ENCODE measurements around the gene WDR45B. TPM values are rescaled to one million over a fixed set of nuclear protein-coding genes. Genes with fewer than 3 reads are reported as not detected.

The WDR45B gene
- total RNA-seq, 4 donors from 2014 or later, result 79.3 to 95.9 (median 84.2) TPM

DNA sequence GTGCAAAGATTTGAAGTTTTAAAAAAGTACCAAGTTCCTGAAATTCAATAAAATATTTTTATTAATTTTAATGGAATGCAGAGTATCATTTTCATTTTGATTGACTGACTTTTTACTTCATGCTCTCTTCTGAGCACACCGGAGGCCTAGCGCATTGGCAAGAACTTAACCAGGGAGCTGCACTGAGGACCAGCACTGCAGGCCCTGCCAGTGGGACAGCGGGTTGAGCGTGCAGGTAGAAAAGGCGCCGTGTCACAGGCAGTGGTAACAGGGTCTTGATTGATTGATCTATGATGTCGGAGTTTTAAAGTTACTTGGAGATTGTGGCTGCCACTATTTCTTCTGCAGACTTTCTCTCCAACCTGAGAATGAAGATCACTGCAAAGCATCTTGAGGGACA, 43.7 kb downstream of the WDR45B start:
- DNase-seq, result peak in 1 of 2 donors; percentile 27
- peaks cover 17 to 22% of the 10 kb centered on the region in 2 donors for H3K36me3 ChIP-seq

DNA sequence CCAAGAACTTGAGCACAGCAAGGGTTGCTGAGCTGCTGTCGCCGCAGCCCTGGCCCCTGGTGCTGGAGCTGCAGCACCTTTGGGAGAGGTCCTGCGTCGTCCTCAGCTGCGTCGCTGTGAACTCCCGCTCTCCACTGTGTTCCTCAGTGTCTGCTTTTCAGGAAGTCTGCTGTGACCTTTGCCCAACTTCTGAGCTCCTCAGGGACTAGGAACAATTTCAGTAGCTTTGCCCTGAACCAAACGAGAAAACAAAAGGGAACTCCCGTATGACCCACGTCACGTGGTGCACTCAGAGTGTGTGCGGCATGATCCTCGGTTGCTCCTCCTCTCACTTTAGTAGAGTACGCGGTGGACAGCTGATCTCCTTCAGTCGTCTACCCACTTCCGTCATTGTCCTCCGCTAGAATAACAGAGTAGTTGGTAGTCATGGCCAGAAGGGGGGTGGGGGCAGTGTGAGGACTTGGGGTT, 44.2 kb downstream of the WDR45B start:
- WGBS, 2 donors, result 39 to 52% methylated on average over 18 of the region's 18 CpGs
- TF ChIP-seq, protein P1, sequence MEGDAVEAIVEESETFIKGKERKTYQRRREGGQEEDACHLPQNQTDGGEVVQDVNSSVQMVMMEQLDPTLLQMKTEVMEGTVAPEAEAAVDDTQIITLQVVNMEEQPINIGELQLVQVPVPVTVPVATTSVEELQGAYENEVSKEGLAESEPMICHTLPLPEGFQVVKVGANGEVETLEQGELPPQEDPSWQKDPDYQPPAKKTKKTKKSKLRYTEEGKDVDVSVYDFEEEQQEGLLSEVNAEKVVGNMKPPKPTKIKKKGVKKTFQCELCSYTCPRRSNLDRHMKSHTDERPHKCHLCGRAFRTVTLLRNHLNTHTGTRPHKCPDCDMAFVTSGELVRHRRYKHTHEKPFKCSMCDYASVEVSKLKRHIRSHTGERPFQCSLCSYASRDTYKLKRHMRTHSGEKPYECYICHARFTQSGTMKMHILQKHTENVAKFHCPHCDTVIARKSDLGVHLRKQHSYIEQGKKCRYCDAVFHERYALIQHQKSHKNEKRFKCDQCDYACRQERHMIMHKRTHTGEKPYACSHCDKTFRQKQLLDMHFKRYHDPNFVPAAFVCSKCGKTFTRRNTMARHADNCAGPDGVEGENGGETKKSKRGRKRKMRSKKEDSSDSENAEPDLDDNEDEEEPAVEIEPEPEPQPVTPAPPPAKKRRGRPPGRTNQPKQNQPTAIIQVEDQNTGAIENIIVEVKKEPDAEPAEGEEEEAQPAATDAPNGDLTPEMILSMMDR (IDR thresholded peaks at IDR 0.05), result no peak
- no peak for TF ChIP-seq POLR2A (IDR thresholded peaks at IDR 0.05)
- Histone ChIP-seq H3K4me3 (replicated peaks in 1 of 3) (no peak overlapping the region), H3K4me1 (peaks cover 13 to 30% of the 10 kb centered on the region in 2 donors), H3K9me3 (no peaks in the 10 kb centered on the region), H3K27me3 (no peaks in the 10 kb centered on the region), H3K36me3 (peaks cover 17 to 22% of the 10 kb centered on the region in 2 donors), H3K27ac (peak overlapping the region; percentile 42 to 78 (median 60))
- intact Hi-C loops (cut with DNase I), result no loop called here
- DNase-seq, result peak; percentile 80 to 87

More for the DNA sequence above, 43.7 kb downstream of the WDR45B start:
- TF ChIP-seq POLR2A (IDR thresholded peaks at IDR 0.05), result no peak
- TF ChIP-seq, protein P1 (IDR thresholded peaks at IDR 0.05), result no peak
- Histone ChIP-seq H3K4me1 (peaks cover 13 to 30% of the 10 kb centered on the region in 2 donors), H3K27me3 (no peaks in the 10 kb centered on the region), H3K4me3 (replicated peaks in 1 of 3) (no peak overlapping the region), H3K27ac (peak overlapping the region; percentile 42 to 78 (median 60)), H3K9me3 (no peaks in the 10 kb centered on the region)
- 94 to 96% methylated on average over 7 of the region's 7 CpGs for WGBS, 2 donors
- intact Hi-C loops (cut with DNase I), result no loop called here

DNA sequence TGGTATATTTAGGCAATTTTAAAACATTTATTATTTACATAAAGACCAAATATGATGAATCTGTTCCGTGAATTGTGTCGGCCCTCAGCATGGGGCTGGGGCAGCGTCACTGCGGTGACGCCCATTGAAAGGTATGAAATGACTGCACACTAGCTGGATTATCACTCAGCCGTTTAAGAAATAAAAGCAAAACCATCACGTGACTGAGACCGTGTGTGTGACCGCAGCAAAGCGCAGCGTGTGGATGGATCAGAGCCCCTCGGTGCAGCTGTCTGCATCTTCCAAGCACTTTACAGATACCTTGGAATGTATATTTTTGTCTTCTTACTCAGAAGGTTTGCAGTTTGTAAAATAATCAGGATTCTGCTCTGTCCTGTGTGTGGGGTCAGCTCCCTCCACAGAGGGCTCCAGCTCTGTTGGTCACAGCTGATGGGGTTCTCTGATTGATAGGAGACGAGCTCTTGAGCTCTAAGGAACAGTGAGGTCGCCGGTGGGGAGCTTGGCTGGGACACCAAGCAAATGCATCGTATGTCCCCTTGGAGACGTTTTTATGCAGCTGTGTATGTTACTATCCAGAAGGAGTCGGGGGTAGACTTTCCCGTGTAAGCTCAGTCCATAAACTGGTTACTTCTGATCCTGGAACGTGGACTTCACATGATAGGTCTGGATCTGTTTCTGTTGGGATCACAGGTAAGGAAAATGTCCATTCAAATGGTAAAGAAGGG, 45.1 kb downstream of the WDR45B start:
- 88% methylated on average over 20 of the region's 20 CpGs for WGBS, 2 donors
- Histone ChIP-seq H3K4me3 (replicated peaks in 1 of 3) (no peak overlapping the region), H3K9me3 (no peaks in the 10 kb centered on the region), H3K4me1 (peaks cover 13 to 30% of the 10 kb centered on the region in 2 donors), H3K27me3 (no peaks in the 10 kb centered on the region), H3K27ac (peak overlapping the region in 2 of 3 donors; percentile 55 to 78), H3K36me3 (peaks cover 17 to 22% of the 10 kb centered on the region in 2 donors)
- no peak for DNase-seq
- intact Hi-C loops (cut with DNase I), result no loop called here
- no peak for TF ChIP-seq POLR2A (IDR thresholded peaks at IDR 0.05)
- TF ChIP-seq, protein P1 (IDR thresholded peaks at IDR 0.05), result no peak

DNA sequence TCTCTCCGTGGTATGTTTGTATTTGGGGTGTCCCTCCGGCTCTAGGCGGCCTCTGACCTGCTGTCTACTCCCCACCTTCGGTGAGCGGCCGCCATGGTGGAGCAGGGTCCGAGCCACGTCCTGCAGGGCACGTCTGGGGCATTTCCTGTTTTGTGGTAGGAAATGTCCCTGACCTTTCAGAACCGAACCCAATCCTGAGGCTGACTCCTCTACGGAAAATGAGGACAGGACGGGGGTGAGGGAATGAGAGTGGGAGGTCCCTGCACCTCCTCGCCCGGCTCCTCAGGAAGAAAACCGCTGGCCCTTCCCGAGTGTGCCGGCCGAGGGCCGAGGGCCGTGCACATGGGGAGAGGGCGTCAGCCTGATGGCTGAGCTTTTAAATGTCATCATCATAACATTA, 45.8 kb downstream of the WDR45B start:
- TF ChIP-seq, protein P1 (IDR thresholded peaks at IDR 0.05), result no peak
- TF ChIP-seq POLR2A (IDR thresholded peaks at IDR 0.05), result no peak
- H3K4me1 ChIP-seq, result peaks cover 13 to 30% of the 10 kb centered on the region in 2 donors
- peak overlapping the region in 2 of 3 donors; percentile 21 to 46 for H3K27ac ChIP-seq
- H3K36me3 ChIP-seq, result peaks cover 17 to 22% of the 10 kb centered on the region in 2 donors
- H3K27me3 ChIP-seq, result no peaks in the 10 kb centered on the region
- no peaks in the 10 kb centered on the region for H3K9me3 ChIP-seq
- WGBS, 2 donors, result 75 to 88% methylated on average over 21 of the region's 21 CpGs
- intact Hi-C loops (cut with DNase I), result no loop called here
- no peak for DNase-seq
- no peak overlapping the region for H3K4me3 ChIP-seq (replicated peaks in 1 of 3)

DNA sequence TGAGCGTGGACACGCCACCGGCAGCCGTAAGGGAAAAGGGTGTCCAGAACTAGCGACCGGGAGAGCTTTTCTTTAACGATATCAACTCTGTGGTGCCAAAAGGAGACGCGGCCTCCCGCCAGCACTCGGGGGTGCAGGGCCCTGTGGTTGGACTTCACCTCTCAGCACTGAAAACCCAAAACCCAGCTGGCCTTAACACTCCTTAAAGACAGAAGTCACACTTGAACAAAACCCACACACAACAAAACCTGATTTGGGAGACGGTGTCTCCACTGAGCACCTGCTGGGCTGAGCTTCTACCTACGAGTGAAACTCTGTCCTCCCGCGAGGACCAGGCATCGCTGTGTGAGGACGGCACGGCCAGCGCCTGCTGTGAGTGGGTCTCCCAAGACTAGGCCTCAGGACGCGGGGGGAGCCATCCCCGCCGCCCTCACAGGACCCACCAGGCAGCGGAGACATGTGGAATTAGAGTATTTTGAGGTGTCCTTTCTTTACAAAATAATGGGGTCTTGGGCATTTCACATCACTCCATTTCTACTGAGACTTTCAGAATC, 46.7 kb downstream of the WDR45B start:
- no peak for DNase-seq
- peaks cover 13 to 30% of the 10 kb centered on the region in 2 donors for H3K4me1 ChIP-seq
- H3K27me3 ChIP-seq, result no peaks in the 10 kb centered on the region
- no peak overlapping the region for H3K4me3 ChIP-seq (replicated peaks in 1 of 3)
- H3K27ac ChIP-seq, result no peak overlapping the region
- 96% methylated on average over 16 to 24 of the region's 24 CpGs for WGBS, 2 donors
- intact Hi-C loops (cut with DNase I), result no loop called here
- H3K9me3 ChIP-seq, result no peaks in the 10 kb centered on the region
- H3K36me3 ChIP-seq, result peaks cover 22 to 25% of the 10 kb centered on the region in 2 donors
- TF ChIP-seq POLR2A (IDR thresholded peaks at IDR 0.05), result no peak
- TF ChIP-seq, protein P1 (IDR thresholded peaks at IDR 0.05), result no peak
